HG02763 (cell line): ENCODE measurements around the gene PPP1CB.

Source experiments
- ATAC-seq: cut with Tn5 transposase; IDR thresholded peaks from one replicate; pipeline ENCODE4 v1.9.1; 2021; ENCODE audit warnings: mild to moderate bottlenecking, moderate library complexity; ENCODE audit not compliant: unreplicated experiment

Gene PPP1CB

GRCh38 chr2:28751252-28751955 lies at the start of gene PPP1CB:
TSS of gene PPP1CB (plus strand) at chr2:28751830. CDS start at chr2:28752125, 295 bp downstream.
- ATAC-seq, result peak; percentile 86

- ATAC-seq, result no peak
These were observed 49.2 kb upstream of the PPP1CB start for GRCh38 chr2:28702415-28702861.

- ATAC-seq, result no peak
These were observed 48.8 kb upstream of the PPP1CB start for GRCh38 chr2:28702878-28703277.

- no peak for ATAC-seq
These were observed 47.0 kb upstream of the PPP1CB start for GRCh38 chr2:28704621-28705020.

- no peak for ATAC-seq
These were observed 45.7 kb upstream of the PPP1CB start for GRCh38 chr2:28705751-28706440.

GRCh38 chr2:28707592-28707991 lies 44.0 kb upstream of the PPP1CB start:
- no peak for ATAC-seq

- no peak for ATAC-seq
These were observed 42.5 kb upstream of the PPP1CB start for GRCh38 chr2:28709101-28709500.

- ATAC-seq, result no peak
These were observed 41.1 kb upstream of the PPP1CB start for GRCh38 chr2:28710545-28710944.

GRCh38 chr2:28713577-28714298 lies 37.9 kb upstream of the PPP1CB start:
- no peak for ATAC-seq

GRCh38 chr2:28716265-28716865 lies 35.3 kb upstream of the PPP1CB start:
- ATAC-seq, result no peak

- no peak for ATAC-seq
These were observed 34.3 kb upstream of the PPP1CB start for GRCh38 chr2:28717339-28717758.

- ATAC-seq, result no peak
These were observed 31.3 kb upstream of the PPP1CB start for GRCh38 chr2:28720345-28720744.

- no peak for ATAC-seq
These were observed 29.9 kb upstream of the PPP1CB start for GRCh38 chr2:28721601-28722191.

GRCh38 chr2:28725021-28725711 lies 26.5 kb upstream of the PPP1CB start:
- ATAC-seq, result no peak

GRCh38 chr2:28726177-28726576 lies 25.5 kb upstream of the PPP1CB start:
- no peak for ATAC-seq

- ATAC-seq, result no peak
These were observed 21.9 kb upstream of the PPP1CB start for GRCh38 chr2:28729698-28730097.

- ATAC-seq, result no peak
These were observed 20.9 kb upstream of the PPP1CB start for GRCh38 chr2:28730641-28731146.

- no peak for ATAC-seq
These were observed 16.1 kb upstream of the PPP1CB start for GRCh38 chr2:28735511-28735910.

GRCh38 chr2:28736034-28736433 lies 15.6 kb upstream of the PPP1CB start:
- ATAC-seq, result no peak

- ATAC-seq, result no peak
These were observed 14.0 kb upstream of the PPP1CB start for GRCh38 chr2:28737655-28738054.
